GM12878 (cell line): ENCODE measurements around the gene TRPM3.

Source experiments
- POLR2AphosphoS5 ChIP-seq: IDR thresholded peaks from 2 replicates; pipeline ENCODE4 v1.6.1; 2011; ENCODE audit warnings: mild to moderate bottlenecking, low read length, inconsistent platforms
- SP1 ChIP-seq: IDR thresholded peaks from one replicate; pipeline ENCODE4 v1.6.1; 2011; ENCODE audit warnings: low read depth, low read length
- TF ChIP-seq, protein P1 (sequence below): fragments of 450-650 bp; IDR thresholded peaks from 2 replicates; pipeline ENCODE4 v1.6.1; 2014; ENCODE audit warnings: mild to moderate bottlenecking

DNA sequence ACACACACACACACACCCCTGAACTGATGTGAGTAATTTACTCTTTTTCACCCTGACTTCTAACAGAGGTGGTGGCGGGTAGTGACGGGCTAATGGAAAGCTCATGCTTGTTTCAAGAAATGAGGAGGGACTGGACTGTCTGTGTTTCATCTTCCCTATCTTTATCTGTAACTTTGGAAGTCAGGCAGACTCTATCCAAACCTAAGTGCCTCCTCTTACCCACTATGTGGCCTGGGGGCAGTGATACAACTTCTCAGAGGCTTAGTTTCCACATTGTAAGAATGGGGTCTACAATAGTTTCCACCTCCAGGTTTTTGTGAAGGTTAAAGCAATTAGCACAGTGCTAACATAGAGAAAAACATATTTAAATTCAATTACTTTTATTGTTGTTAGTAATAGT lies 5.9 kb upstream of the TRPM3 start:
- no peak for TF ChIP-seq POLR2AphosphoS5
- TF ChIP-seq, protein P1, sequence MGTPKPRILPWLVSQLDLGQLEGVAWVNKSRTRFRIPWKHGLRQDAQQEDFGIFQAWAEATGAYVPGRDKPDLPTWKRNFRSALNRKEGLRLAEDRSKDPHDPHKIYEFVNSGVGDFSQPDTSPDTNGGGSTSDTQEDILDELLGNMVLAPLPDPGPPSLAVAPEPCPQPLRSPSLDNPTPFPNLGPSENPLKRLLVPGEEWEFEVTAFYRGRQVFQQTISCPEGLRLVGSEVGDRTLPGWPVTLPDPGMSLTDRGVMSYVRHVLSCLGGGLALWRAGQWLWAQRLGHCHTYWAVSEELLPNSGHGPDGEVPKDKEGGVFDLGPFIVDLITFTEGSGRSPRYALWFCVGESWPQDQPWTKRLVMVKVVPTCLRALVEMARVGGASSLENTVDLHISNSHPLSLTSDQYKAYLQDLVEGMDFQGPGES = no peak
- no peak for TF ChIP-seq SP1
